GM18511 (cell line): ENCODE data around the gene KLHDC9.

Experiments used
- ATAC-seq: cut with Tn5 transposase; IDR thresholded peaks from one replicate; pipeline ENCODE4 v1.9.1; 2021; ENCODE audit warnings: mild to moderate bottlenecking, moderate library complexity; ENCODE audit not compliant: unreplicated experiment

KLHDC9 gene

DNA sequence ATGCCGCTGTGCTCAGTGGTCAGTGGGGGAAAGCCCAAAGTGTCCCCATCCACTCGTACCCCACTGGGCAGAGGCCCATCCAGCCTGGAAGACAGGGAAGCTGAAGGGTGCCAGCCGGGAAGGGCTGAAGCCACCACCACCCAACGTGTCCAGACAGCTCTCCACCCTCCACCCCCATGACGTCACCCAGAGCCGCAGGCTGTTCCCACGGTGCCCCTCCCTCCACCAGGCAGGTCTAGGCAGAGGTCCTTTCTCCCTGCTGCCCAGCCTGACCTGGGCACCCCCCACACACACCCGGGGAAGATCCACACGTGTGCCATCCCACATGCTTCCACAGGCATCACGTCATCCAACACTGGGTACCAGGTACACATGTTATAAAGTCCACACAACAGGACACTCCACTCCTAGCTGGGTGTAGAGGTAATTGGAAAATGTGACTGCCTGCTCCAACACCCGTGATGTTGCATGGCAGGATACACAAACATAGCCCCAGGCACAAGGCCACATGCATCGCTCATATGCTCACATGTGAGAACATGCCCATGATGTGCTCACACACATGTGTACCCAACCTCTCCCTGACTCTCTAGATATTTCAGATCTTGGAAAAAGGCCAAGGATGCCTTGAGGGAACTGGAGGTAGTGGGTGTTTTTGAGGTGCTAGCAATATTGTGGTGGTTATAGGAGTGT is 23.3 kb upstream of the KLHDC9 start:
- ATAC-seq: no peak

DNA sequence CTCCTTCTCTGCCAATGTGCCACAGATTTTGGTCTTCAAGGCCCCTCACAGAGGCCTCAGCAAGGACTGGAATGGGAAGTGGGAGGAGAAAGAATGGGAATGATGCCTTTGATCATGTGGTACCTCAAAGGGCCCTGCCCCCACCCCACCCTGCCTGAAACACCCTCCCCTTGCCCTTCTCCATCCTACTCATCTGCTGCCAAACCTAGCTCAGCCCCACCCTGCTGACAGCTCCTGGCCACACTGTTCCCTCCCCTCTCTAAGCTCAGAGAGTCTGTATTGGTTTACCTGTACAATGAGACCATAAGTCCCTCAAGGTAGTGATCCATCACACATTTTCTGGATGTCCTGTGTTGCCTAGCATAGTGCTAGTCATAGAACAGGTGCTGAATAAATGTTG is 21.8 kb upstream of the KLHDC9 start:
- ATAC-seq: no peak

DNA sequence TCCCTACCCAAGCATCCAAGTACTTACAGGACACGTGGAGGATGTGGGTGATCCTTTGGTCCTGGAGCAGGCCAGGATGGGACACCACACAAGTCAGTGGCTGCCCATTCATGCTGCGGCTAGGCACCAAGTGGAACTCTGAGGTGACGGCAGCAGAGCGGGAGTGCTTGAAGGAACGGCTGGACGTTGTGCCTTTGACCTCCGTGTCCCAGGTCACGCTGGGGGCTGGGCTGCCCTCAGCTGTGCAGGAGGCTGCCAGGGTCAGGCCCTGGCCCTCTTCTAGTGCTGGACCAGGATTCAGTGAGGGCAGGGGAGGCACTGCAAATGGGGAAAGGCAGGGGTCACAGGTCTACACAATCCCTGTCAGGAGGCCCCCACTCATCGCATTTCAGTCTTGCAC is 20.7 kb upstream of the KLHDC9 start:
- no peak for ATAC-seq

DNA sequence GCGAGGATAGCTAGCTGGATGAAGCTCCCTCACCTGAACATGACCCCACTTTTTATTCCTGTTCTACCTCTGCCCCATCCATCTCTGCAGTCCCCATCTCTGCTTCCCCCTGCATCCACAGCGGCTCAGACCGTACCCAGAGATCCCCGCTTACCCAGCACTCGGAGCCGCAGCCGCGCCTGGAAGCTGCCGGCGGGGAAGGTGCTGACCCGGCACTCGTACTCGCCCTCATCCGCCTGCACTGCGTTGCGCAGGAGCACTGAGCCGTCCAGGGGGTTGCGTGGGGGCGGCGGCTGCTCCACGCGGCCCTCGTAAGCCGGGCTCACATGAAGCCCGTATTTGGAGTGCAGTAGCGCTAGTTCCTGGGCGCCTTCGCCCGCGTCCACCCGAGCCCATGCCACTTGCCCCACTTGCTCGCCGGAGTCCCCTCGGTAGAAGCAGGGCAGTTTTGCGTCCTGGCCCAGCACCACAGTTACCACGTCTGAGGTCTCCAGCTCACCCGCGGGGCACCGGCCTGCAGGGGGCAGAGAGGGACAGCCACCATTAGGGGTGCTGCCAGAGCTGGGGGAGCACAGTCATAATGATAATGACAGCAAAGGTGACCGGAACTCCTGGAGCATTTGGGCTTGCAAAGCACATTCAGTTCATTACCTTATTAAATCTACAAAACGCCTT is 18.6 kb upstream of the KLHDC9 start:
- ATAC-seq: no peak

DNA sequence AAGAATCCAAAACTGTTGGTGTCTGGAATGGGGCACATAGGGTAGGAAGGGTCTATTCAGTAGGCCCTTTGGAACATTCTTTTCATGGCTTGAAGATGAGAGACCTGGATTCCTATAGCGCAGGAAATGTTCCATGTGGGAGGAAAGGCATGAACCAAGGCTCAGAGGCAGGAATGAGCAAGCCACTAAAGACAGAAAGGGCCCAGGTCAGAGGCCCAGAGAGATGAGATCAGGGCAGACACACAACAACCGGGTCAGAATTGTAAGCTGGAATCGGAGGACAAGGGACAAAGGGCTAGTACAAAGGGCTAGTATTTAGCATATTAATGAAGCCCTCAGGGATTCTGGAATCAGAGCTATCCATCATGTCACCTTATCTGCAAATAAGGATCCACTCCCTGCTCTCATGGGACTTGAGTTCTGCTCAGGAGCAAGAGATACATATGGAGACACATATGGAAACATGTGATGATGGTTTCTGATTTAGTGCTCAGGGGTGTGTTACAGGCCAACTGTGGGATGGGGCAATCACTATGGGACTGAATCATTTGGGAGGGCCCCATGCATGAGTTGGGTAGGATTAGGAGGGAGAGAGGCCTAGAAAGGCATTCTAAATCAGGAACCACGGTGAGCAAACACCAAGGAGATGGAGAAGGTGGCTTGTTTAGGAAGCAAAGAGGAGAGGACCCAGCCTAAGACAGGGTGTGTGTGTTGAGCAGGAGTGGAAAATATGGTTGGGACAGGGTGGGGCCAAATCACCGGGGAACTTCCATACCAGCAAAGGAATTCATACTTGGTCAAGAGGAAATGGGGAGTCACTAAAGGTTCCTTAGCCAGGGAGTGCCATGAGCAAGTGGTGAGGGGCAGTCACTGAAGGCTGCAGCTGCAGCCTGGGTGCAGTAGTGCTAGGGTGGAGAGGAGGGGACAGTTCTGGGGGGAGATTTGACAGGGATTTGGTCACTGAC is 17.4 kb upstream of the KLHDC9 start:
- ATAC-seq: no peak

DNA sequence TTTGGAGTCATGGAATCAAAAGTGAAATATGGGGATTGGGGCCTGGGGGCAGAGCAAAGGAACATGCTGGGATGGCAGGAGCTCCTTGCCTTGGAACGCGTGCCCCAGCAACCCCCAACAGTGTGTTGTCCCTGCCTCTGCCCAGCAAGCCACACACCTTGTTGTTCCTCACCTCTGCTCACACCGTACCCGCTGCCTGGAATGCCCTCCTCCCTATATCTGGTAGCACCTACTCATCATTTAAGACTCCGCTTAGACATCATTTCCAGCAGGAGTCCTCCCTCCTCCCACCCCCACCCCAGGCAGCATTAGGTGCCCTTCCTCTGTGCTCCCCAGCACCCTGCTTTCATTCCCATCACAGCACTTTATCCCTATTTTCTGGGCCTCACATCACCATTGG is 16.6 kb upstream of the KLHDC9 start:
- no peak for ATAC-seq

DNA sequence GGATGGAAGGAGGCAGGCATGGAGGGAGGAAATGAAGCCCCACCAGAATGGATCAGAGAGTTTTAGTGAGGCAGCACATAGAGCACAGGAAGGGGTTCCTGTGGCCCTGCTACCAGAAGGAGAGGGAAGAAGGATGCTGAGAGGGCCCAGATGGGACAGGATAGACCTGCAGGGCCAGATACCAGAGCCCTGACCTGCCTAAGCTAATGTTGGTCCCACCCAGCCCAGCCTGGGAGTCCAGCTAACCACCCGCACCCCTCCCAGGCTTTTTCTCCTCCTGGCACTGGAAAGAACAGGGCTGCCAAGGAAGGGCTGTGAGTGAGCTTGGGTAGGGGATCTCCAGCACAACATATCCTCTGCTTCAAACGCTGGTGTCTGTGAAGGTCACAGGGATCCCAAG is 15.7 kb upstream of the KLHDC9 start:
- no peak for ATAC-seq

DNA sequence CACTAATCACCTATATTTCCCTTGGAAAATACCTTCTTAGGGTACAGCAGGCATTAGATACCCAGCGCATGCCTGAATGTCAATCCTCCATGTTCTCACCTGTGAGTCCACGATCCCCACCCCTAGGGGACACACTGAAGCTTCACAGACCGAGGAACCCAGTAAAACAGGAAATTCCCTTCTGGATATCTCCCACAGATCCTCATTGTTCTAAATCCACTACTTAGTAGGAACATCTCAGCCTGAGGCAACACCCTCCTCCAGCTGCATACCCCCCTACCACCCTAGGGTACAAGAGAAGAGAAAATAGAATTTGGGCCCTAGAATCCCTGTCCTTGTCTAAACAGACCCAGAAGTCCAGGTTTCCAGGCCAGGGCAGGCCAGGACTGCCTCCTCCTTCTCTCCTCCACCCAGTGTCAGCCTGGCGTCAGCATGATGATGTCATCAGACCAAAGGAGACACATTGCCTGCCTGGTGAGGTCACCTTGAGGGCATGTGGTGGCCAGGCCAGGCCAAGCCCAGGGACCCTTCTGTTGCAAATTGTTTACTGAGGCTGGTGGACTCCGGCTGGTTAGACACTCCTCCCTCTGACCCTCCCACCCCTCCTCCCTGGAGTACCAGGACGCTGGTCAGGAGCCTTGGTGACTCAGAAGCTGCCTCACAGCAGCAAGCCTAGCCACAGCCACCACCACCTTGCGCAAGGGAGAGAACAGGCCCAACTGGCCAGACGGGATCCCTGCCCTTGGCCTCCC is 15.0 kb upstream of the KLHDC9 start:
- no peak for ATAC-seq

DNA sequence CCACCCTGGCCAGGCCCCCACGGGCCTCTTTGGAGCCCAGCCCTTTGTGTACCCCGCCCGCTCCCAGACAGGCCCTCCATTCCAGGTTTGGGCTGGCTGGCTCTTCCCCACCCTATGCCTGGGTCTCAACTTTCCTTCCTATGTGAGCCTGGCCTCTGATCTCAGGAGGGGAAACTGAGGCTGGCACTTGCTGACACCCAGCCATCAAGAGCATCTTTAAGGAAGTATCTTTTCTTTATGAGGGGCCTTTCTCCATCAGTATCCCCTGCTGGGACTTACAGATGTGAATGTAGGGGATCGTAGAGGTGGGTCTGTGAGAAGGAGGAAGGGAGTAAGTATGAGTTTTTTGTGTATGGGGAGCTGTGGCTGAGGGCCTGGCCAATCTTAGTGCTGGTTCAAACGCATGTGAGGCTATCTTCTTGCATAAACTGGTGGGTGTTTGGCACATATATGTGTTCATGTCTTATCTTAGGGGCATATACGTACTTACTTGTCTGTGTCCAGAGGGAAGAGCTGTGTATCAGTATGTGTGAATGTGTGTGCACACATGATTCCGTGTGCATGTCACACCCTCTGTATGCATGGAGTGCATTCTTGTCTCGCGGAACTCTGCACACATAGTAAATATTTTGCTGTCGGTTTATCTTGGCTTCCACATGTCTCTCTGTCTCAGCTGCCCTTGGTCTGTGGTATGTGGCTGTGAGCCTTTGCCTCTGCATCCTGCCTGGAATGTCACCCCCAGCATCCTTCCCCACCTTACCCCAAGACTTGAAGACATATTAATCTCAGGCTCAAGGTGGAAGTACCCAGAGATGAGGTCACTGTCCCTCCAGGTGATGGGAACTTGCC is 14.2 kb upstream of the KLHDC9 start:
- no peak for ATAC-seq

DNA sequence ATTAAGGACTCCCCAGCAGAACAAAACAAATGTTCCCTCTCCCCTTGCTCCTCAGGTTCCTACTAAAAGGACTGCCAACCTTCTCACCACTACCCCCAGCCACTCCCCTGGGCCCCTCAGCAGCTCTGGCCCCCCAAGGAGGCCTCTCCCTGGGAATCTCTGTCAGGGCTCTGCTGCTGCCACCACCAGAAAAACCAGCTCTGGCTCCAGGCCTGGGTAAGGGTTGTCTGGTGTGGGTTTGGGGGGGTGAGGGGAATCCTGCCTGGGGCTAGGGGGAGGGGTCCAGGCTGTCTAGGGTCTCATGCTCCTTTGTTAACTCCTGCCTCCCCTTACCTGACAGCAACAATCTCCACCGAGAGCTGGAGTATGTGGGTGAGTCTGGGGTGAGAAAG is 13.6 kb upstream of the KLHDC9 start:
- ATAC-seq: no peak

DNA sequence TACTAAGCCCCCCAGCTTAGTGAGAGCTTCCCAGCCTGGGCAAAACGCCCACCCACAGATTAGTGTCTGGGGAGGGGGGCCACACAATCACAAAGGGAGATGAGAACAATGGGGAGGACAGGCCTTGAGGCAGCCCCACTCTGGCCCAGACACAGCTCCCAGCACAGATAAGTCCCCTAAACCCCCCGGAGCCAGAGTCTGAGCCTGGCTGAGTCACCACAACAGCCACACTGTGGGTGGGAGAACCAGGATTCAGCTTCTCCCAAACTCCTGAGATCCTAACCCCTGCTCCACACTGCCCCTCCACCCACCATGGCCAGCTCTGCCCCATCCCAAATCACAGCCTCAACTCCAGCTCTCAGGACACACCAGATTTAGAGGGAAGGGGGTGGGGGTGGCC is 13.0 kb upstream of the KLHDC9 start:
- no peak for ATAC-seq

DNA sequence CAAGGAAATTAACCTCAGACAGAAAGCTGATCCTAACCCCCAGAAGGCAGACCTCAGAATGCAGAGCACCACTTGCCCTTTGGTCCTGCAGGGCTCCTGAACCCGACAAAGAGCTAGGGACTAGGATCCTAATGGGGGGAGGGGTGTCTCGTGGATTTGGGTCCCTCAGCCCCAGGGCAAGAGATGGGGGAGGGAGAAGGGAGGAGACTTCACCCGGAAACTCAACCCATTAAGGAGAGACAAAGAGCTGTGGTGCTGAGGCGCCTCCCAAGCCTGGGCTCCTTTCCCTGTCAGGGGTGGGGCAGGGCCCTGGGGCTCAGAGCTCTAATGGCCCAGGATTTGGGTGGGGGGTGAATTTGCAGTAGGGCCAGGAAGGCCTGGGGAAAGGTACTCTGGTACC is 11.7 kb upstream of the KLHDC9 start:
- no peak for ATAC-seq

DNA sequence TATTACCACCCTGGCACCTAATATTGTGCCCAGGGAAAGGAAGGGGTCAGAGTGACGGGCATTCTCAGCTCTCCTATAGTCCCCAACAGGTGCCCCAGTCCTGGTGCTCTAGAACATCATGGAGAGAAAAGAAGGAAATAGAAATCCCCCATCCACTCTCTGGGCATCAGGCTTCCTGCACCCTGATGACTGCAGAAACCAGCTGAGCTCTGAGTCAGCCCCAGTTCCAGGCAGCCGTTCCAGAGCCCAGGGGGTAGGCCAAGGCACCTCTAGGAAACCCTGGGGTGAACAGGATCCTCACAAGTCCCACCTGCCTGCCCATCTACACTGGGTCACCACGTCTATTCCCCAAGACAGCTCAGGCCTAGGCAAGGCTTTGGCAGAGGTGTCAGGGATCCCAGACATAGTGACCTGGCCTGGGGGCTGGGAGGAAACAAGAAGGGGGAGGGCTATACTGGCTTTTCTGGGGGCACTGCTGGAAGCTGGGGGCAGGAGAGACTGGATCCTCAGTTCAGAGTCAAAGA is 9.5 kb upstream of the KLHDC9 start:
- no peak for ATAC-seq

DNA sequence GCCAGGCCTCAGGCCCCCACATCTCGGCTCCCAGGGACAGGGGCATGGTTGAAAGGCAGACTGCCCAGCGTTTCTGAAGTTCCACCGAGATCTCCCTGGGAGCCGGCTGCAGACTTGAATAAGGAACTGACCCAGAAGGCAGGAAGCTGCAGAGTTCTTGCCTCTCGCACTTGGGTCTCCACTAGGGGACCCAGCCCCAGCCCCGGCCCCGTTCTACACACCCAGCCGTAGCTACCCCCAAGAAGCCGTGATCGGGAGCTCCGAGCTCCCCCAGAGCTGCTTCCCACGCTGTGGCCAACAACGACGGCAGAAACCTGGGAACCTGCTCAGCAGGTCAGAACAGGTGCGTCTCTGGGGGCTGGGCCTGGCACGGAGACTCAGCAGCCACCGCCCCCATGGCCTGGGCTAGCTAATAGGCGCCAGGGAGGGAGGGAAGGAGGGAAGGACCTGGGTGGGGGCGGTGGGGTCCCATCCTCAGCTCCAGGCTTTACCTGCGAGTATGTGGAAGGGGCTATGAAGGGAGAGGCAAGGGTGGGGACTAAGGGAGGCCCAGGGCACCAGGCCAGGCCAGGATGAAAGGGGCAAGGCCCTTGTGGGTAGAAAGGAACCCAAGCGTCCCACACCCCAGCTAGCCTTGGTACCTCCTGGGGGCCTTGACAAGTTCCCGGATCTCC is 8.8 kb upstream of the KLHDC9 start, which contains the start of gene NECTIN4:
NECTIN4 (minus strand) TSS at position 308 of the 674 bp plus-strand sequence; CDS start at position 46, 262 bp downstream.
- no peak for ATAC-seq

DNA sequence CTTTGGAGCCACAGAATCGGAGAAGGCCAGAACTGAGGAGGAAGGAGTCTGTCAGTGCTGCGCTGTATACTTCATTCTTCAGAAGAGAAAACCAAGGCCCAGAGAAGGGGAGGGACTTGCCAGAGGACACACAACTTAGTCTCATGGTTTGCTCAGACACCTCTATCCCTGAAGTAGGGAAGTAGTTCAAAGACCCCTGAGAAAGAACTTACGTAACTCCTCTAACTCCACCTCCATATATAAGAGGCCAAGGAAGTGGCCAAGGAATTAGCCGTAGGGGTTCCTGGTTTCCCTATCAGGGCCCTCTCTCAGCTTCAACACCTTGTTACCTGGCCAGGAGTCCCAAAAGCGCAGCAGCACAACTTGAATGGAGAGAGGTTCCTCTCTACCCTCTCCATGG is 8.2 kb upstream of the KLHDC9 start:
- ATAC-seq: no peak

DNA sequence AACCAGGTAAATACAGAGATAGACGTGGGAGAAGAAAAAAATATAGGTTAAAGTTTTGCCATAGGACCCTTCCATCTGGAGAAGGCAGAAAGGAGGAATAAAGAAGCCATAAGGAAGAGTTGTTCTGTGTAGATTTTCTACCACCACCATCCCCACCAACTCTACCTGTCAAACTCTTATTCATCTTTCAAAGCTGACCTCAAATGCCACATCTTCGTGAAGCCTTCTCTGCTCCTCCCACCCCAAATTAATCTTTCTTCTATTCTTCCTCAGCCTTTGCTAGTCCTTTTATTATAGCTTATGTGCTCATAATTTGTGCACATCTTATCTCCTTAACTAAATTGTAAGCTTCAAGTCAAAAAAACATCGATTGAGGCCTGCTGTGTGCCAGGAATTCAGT is 7.5 kb upstream of the KLHDC9 start:
- no peak for ATAC-seq

DNA sequence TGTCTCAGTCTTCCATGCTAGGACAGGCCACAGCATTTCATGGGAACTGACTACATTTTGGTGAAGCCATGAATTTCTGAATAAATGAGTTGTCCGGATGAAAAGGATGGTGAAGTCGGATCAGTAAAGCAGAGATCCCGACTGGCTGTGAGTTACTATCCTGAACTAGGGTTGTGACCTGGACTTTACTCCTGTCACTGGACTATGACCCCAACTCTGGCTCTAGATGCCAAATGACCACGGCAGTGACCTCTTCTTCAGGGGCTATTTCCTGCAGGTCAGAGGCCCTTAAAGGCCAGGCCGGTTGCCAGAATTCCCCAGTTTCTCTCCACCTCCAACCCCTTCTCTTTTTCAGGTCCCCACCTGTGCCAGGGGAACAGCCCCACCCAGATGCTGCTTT is 7.1 kb upstream of the KLHDC9 start:
- no peak for ATAC-seq

DNA sequence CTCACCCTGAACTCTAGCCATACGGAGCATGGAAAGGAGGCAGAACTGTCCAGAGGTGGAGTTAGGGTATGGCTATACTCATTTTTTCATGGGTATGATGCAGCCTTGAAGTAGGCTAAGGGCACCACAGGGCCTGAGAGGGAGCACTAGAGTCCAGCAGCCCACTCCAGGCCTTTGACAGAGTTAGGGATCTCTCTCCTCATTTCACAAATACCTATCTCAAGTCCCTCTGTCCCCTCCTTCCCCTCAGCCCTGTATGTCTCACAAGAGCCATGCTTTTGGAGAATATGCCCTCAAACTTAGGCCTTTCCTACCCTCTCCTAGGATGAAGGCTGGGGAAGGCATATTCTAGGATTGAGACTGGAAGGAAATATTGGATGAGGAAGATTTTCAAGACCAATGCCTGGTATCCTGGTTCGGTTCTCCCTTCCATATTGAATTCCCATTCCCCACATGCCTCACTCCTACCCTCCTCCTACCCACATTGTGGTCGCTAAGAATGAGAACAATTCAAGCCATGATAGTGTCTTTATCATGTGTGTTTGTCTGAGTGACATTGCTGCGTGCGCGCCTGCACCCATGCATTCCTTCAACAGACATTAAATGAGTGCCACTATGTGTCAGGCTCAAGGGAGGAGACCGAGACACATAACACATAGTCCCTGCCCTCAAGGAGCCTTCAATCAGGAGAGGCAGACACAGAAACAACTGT is 6.2 kb upstream of the KLHDC9 start:
- no peak for ATAC-seq

DNA sequence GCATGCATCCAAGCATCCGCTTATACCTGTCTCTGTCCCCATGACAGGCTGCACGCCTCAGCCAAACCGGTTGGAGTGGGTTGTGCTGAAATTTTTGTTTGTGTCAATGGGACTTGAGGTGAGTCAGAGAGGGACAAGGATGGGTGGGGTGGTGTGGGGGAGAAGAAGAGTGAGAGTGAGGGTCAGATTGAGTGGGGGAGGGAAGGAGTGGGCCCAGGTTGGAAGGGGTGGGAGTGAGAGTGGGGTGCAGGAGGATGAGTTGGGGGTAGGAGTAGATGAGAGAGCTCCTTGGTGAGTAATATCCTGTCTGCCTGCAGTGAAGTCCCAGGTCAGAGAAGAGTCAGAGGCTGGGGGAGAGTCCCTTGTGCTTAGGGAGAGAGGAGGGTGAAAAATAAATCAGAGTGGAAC is 5.5 kb upstream of the KLHDC9 start:
- no peak for ATAC-seq
